Measurements from ENCODE around the gene SLC34A3.

- TF ChIP-seq, protein P1, sequence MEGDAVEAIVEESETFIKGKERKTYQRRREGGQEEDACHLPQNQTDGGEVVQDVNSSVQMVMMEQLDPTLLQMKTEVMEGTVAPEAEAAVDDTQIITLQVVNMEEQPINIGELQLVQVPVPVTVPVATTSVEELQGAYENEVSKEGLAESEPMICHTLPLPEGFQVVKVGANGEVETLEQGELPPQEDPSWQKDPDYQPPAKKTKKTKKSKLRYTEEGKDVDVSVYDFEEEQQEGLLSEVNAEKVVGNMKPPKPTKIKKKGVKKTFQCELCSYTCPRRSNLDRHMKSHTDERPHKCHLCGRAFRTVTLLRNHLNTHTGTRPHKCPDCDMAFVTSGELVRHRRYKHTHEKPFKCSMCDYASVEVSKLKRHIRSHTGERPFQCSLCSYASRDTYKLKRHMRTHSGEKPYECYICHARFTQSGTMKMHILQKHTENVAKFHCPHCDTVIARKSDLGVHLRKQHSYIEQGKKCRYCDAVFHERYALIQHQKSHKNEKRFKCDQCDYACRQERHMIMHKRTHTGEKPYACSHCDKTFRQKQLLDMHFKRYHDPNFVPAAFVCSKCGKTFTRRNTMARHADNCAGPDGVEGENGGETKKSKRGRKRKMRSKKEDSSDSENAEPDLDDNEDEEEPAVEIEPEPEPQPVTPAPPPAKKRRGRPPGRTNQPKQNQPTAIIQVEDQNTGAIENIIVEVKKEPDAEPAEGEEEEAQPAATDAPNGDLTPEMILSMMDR (IDR thresholded peaks at IDR 0.05; ENCODE audit: control extremely low read depth in 1 of 3, insufficient read depth in 1 of 3, low read depth in 1 of 3, low read length in 3 of 3) = no peak
- TF ChIP-seq CREB1 (IDR thresholded peaks at IDR 0.05) (no peak), EZH2 (IDR thresholded peaks at IDR 0.05; ENCODE audit: low read depth, low read length, severe bottlenecking) (no peak), ATF2 (IDR thresholded peaks at IDR 0.05; ENCODE audit: low read length) (no peak), EP300 (IDR thresholded peaks at IDR 0.05; ENCODE audit: borderline replicate concordance in 1 of 2, low read depth in 2 of 2, low read length in 2 of 2) (no peak), POLR2A (IDR thresholded peaks at IDR 0.05; ENCODE audit: control extremely low read depth in 1 of 2, low read depth in 2 of 2, low read length in 2 of 2) (no peak), PHF8 (conservative IDR thresholded peaks at IDR 0.05; ENCODE audit: low read depth, low read length) (no peak), SIX5 (IDR thresholded peaks at IDR 0.05; ENCODE audit: low read depth, low read length) (no peak), RFX5 (IDR thresholded peaks at IDR 0.05; ENCODE audit: borderline replicate concordance, low read depth, low read length) (no peak), POLR2AphosphoS5 (IDR thresholded peaks at IDR 0.05; ENCODE audit: low read depth, low read length) (no peak), TCF12 (IDR thresholded peaks at IDR 0.05; ENCODE audit: low read depth, low read length) (no peak)
- TF ChIP-seq, protein P2, sequence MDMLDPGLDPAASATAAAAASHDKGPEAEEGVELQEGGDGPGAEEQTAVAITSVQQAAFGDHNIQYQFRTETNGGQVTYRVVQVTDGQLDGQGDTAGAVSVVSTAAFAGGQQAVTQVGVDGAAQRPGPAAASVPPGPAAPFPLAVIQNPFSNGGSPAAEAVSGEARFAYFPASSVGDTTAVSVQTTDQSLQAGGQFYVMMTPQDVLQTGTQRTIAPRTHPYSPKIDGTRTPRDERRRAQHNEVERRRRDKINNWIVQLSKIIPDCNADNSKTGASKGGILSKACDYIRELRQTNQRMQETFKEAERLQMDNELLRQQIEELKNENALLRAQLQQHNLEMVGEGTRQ (IDR thresholded peaks at IDR 0.05; ENCODE audit: low read length) = no peak
These were observed 37.8 kb upstream of the SLC34A3 start for GRCh38 chr9:137192859-137193258.

Data from H1 (cell line).